IPS DF 4.7 (cell line): ENCODE results near the gene CRTC2.

Experiments used
- DNase-seq: peaks from one replicate; pipeline ENCODE4 v3.0.0-alpha.2; 2013; ENCODE audit warnings: low spot score; ENCODE audit errors: extremely low read depth

Gene CRTC2

GRCh38 chr1:153976819-153977249 lies 18.4 kb upstream of the CRTC2 start:
- DNase-seq: no peak

- no peak for DNase-seq
Observed at GRCh38 chr1:153973525-153973924, 15.1 kb upstream of the CRTC2 start.

- no peak for DNase-seq
Observed at GRCh38 chr1:153973071-153973470, 14.7 kb upstream of the CRTC2 start.

- DNase-seq: no peak
Observed at GRCh38 chr1:153970346-153970745, 11.9 kb upstream of the CRTC2 start.

GRCh38 chr1:153968972-153969371 lies 10.6 kb upstream of the CRTC2 start:
- DNase-seq: no peak

- no peak for DNase-seq
Observed at GRCh38 chr1:153968408-153968807, 10.0 kb upstream of the CRTC2 start.

GRCh38 chr1:153968000-153968363 lies 9.6 kb upstream of the CRTC2 start:
- no peak for DNase-seq

- DNase-seq: peak; percentile 99
Observed at GRCh38 chr1:153967107-153967999, 8.9 kb upstream of the CRTC2 start, which contains the start of gene CREB3L4. TSS of gene CREB3L4 (plus strand) at chr1:153967902. CDS start at chr1:153968526, 624 bp downstream.

- no peak for DNase-seq
Observed at GRCh38 chr1:153963850-153964331, 5.5 kb upstream of the CRTC2 start.

GRCh38 chr1:153963030-153963849 lies 4.8 kb upstream of the CRTC2 start, which contains the start of gene SLC39A1:
TSS of gene SLC39A1 (minus strand) at chr1:153963537. CDS start at chr1:153962715, 822 bp downstream.
- DNase-seq: no peak

- DNase-seq: no peak
Observed at GRCh38 chr1:153962088-153963029, 3.9 kb upstream of the CRTC2 start.

- no peak for DNase-seq
Observed at GRCh38 chr1:153961421-153961820, 3.0 kb upstream of the CRTC2 start.

GRCh38 chr1:153960206-153960605 lies 1.8 kb upstream of the CRTC2 start:
- no peak for DNase-seq

GRCh38 chr1:153959454-153959853 lies 1.0 kb upstream of the CRTC2 start:
- DNase-seq: no peak

- DNase-seq: no peak
Observed at GRCh38 chr1:153958961-153959260, 499 bp upstream of the CRTC2 start.

- DNase-seq: no peak
Observed at GRCh38 chr1:153957744-153958110, 685 bp downstream of the CRTC2 start.

GRCh38 chr1:153956997-153957715 lies 1.3 kb downstream of the CRTC2 start:
- DNase-seq: no peak

- DNase-seq: no peak
Observed at GRCh38 chr1:153954826-153955225, 3.6 kb downstream of the CRTC2 start.

- DNase-seq: no peak
Observed at GRCh38 chr1:153953859-153954365, 4.5 kb downstream of the CRTC2 start.

GRCh38 chr1:153951801-153952200 lies 6.6 kb downstream of the CRTC2 start:
- no peak for DNase-seq
